NT2/D1 (cell line): ENCODE results near the gene ESRRG.

ENCODE experiments used
- DNase-seq: peaks from one replicate; pipeline ENCODE4 v3.0.0-alpha.2; 2011; ENCODE audit warnings: low read depth, low spot score
- H3K27me3 ChIP-seq: 2 replicates; pipeline ENCODE4 v1.6.0; 2011; ENCODE audit warnings: mild to moderate bottlenecking; ENCODE audit not compliant: insufficient read length, insufficient read depth
- H3K36me3 ChIP-seq: 2 replicates; pipeline ENCODE4 v1.6.1; 2011; ENCODE audit warnings: mild to moderate bottlenecking, low read length, mixed read lengths; ENCODE audit not compliant: insufficient read depth, insufficient read length
- H3K4me1 ChIP-seq: 2 replicates; pipeline ENCODE4 v1.5.1; 2011; ENCODE audit not compliant: insufficient read depth, insufficient read length
- H3K4me3 ChIP-seq: 2 replicates; pipeline ENCODE4 v1.5.1; 2011; ENCODE audit warnings: low read depth; ENCODE audit not compliant: insufficient read length
- H3K9ac ChIP-seq: 2 replicates; pipeline ENCODE4 v1.6.0; 2011; ENCODE audit warnings: low read depth; ENCODE audit not compliant: insufficient read length
- H3K9me3 ChIP-seq: 2 replicates; pipeline ENCODE4 v1.5.1; 2011; ENCODE audit warnings: mild to moderate bottlenecking, low read length; ENCODE audit not compliant: insufficient read depth
- SUZ12 ChIP-seq: IDR thresholded peaks from 2 replicates; pipeline ENCODE4 v1.6.1; 2011; ENCODE audit not compliant: insufficient read length, insufficient read depth; ENCODE audit errors: extremely low read depth
- YY1 ChIP-seq: IDR thresholded peaks from 2 replicates; pipeline ENCODE4 v1.6.1; 2011; ENCODE audit not compliant: insufficient read length, insufficient read depth
- ZNF274 ChIP-seq: IDR thresholded peaks from 2 replicates; pipeline ENCODE4 v1.6.1; 2011; ENCODE audit warnings: mild to moderate bottlenecking, low read depth, low read length

The ESRRG gene

DNA sequence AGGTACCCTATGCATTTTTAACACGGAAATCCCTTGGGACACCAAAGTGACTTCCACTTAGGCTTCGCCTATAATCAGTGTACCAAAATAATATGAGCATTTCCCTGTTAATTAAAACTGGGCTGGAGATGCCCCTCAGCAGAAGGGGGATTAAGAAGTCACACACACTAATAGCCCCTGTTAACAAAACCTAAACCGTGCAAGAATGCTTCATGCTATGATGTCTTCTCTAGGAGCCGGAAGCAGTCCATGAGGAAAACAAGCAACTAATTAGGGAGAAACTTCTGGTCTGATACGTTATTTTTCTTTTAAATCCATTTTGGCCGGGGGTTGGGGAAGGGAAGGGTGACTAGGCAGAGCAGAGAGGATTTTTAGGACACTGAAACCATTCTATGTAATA is 123.4 kb downstream of the ESRRG start:
- no peaks in the 10 kb centered on the region for H3K36me3 ChIP-seq
- H3K27me3 ChIP-seq = peaks cover 4% of the 10 kb centered on the region
- no peaks in the 10 kb centered on the region for H3K9me3 ChIP-seq
- TF ChIP-seq ZNF274 (no peak), SUZ12 (no peak)
- no peak overlapping the region for H3K4me3 ChIP-seq
- no peak for DNase-seq
- no peak overlapping the region for H3K9ac ChIP-seq
- no peaks in the 10 kb centered on the region for H3K4me1 ChIP-seq

GRCh38 chr1:216598448-216598847 is 124.8 kb downstream of the ESRRG start:
- H3K4me1 ChIP-seq = no peaks in the 10 kb centered on the region
- peak; percentile 54 for DNase-seq
- no peaks in the 10 kb centered on the region for H3K9me3 ChIP-seq
- H3K27me3 ChIP-seq = peaks cover 4% of the 10 kb centered on the region
- H3K36me3 ChIP-seq = no peaks in the 10 kb centered on the region
- TF ChIP-seq ZNF274 = no peak
- TF ChIP-seq SUZ12 = no peak
- no peak for TF ChIP-seq YY1
- no peak overlapping the region for H3K9ac ChIP-seq
- H3K4me3 ChIP-seq = no peak overlapping the region

DNA sequence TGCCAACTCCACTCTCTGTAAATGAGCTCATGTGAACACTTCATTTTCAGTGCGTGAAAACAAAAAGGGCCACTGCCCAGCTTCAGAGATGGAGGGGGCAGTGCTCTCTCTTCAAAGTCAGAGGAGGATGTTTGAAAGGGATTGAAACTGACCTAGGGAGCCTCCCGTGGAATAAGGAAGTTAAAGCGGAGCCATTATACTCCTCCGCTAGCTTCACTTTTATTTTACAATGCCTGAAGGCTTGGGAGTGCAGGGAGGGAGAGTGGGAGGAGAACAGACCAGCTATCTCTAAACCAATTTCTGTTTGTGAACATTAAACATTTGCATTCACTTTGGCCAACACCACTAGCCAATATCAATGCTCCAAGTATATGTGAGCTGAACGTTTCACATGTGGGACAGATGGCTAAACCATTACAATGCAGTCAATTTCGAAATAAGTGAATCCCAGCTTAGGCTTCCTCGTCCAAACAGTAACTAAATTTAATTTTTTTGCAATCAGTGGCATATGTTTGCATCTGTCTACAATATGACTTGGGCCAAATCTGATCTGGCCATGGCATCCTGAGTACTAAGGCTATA is 126.9 kb downstream of the ESRRG start:
- Histone ChIP-seq H3K4me1 (no peaks in the 10 kb centered on the region), H3K9me3 (no peaks in the 10 kb centered on the region), H3K9ac (no peak overlapping the region), H3K4me3 (no peak overlapping the region), H3K36me3 (no peaks in the 10 kb centered on the region), H3K27me3 (peaks cover 1% of the 10 kb centered on the region)
- DNase-seq = no peak
- no peak for TF ChIP-seq ZNF274
- no peak for TF ChIP-seq YY1
- no peak for TF ChIP-seq SUZ12

GRCh38 chr1:216587715-216588114 is 135.5 kb downstream of the ESRRG start:
- Histone ChIP-seq H3K36me3 (no peaks in the 10 kb centered on the region), H3K4me1 (no peaks in the 10 kb centered on the region), H3K9me3 (no peaks in the 10 kb centered on the region), H3K4me3 (no peak overlapping the region), H3K9ac (no peak overlapping the region), H3K27me3 (no peaks in the 10 kb centered on the region)
- DNase-seq = no peak
- TF ChIP-seq YY1 (no peak), SUZ12 (no peak), ZNF274 (no peak)

- Histone ChIP-seq H3K4me3 (no peak overlapping the region), H3K4me1 (no peaks in the 10 kb centered on the region), H3K9me3 (no peaks in the 10 kb centered on the region), H3K27me3 (no peaks in the 10 kb centered on the region), H3K9ac (no peak overlapping the region), H3K36me3 (no peaks in the 10 kb centered on the region)
- DNase-seq = no peak
- TF ChIP-seq YY1 (no peak), ZNF274 (no peak), SUZ12 (no peak)
Observed at GRCh38 chr1:216582151-216582550, 141.1 kb downstream of the ESRRG start.

GRCh38 chr1:216580538-216581057 is 142.6 kb downstream of the ESRRG start:
- Histone ChIP-seq H3K27me3 (no peaks in the 10 kb centered on the region), H3K4me1 (no peaks in the 10 kb centered on the region), H3K9ac (no peak overlapping the region), H3K9me3 (no peaks in the 10 kb centered on the region), H3K4me3 (no peak overlapping the region), H3K36me3 (no peaks in the 10 kb centered on the region)
- TF ChIP-seq YY1 (no peak), SUZ12 (no peak), ZNF274 (no peak)
- DNase-seq = no peak

DNA sequence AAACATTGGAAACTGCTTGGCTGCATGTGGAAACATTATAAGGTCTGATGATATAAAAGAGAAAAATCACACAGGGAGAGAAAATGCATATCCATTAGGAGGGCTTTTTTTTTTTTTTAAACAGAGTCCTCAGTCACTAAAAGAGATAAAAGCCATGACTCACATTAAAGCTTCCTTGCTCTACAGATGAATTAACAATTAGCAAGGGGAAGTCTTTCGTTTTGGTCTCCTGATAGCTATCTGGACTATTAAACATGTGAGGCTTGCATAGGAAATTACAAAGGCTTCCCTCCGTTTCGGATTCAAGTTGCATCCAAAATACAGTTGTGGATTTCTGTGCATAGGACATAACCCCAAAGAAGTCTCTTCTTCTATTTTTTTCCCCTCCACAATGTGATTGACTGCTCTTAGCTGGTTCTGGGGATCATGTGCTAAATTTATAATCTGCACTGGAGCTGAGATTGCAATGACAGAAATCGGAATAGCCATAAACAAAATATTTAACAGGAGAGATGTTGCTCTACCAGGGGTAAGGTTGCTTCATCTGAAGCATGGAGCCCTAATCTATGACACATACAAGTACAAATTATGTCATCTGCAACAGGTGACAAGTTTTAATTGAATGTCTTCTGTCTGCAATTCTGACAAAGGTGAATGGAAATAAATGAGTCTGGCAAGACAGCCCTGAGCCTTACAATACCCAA is 146.8 kb downstream of the ESRRG start:
- Histone ChIP-seq H3K36me3 (no peaks in the 10 kb centered on the region), H3K4me3 (no peak overlapping the region), H3K27me3 (no peaks in the 10 kb centered on the region), H3K9me3 (no peaks in the 10 kb centered on the region), H3K4me1 (no peaks in the 10 kb centered on the region), H3K9ac (no peak overlapping the region)
- TF ChIP-seq YY1 = no peak
- no peak for TF ChIP-seq ZNF274
- no peak for TF ChIP-seq SUZ12
- DNase-seq = no peak
